ENCODE results near the gene ABCB11.

ABCB11 gene

GRCh38 chr2:168992591-168993349 is 38.4 kb downstream of the ABCB11 start:
- H3K27ac ChIP-seq = no peak overlapping the region
- no peak for DNase-seq
- no peak overlapping the region for H3K4me3 ChIP-seq
- no peaks in the 10 kb centered on the region for H3K4me1 ChIP-seq
- no peaks in the 10 kb centered on the region for H3K36me3 ChIP-seq
- no peaks in the 10 kb centered on the region for H3K9me3 ChIP-seq
- no peaks in the 10 kb centered on the region for H3K27me3 ChIP-seq
- intact Hi-C loops (cut with DNase I; ENCODE audit: low total_unique reads) = no loop called here
- no peak for TF ChIP-seq CTCF (IDR thresholded peaks at IDR 0.05)

- intact Hi-C loops (cut with DNase I; ENCODE audit: low total_unique reads) = no loop called here
- no peak overlapping the region for H3K4me3 ChIP-seq
- DNase-seq = no peak
- H3K27me3 ChIP-seq = no peaks in the 10 kb centered on the region
- H3K9me3 ChIP-seq = no peaks in the 10 kb centered on the region
- H3K36me3 ChIP-seq = no peaks in the 10 kb centered on the region
- TF ChIP-seq CTCF (IDR thresholded peaks at IDR 0.05) = no peak
- H3K27ac ChIP-seq = no peak overlapping the region
- H3K4me1 ChIP-seq = no peaks in the 10 kb centered on the region
Observed at GRCh38 chr2:168992026-168992425, 39.1 kb downstream of the ABCB11 start.

- Histone ChIP-seq H3K4me3 (no peak overlapping the region), H3K4me1 (no peaks in the 10 kb centered on the region), H3K36me3 (no peaks in the 10 kb centered on the region), H3K27ac (no peak overlapping the region), H3K27me3 (no peaks in the 10 kb centered on the region), H3K9me3 (no peaks in the 10 kb centered on the region)
- DNase-seq = no peak
- no peak for TF ChIP-seq CTCF (IDR thresholded peaks at IDR 0.05)
- intact Hi-C loops (cut with DNase I; ENCODE audit: low total_unique reads) = no loop called here
Observed at GRCh38 chr2:168988755-168989154, 42.4 kb downstream of the ABCB11 start.

- H3K4me3 ChIP-seq = no peak overlapping the region
- H3K36me3 ChIP-seq = no peaks in the 10 kb centered on the region
- H3K4me1 ChIP-seq = no peaks in the 10 kb centered on the region
- no peaks in the 10 kb centered on the region for H3K27me3 ChIP-seq
- no peak for TF ChIP-seq CTCF (IDR thresholded peaks at IDR 0.05)
- no peak for DNase-seq
- no peaks in the 10 kb centered on the region for H3K9me3 ChIP-seq
- intact Hi-C loops (cut with DNase I; ENCODE audit: low total_unique reads) = no loop called here
- H3K27ac ChIP-seq = no peak overlapping the region
Observed at GRCh38 chr2:168986398-168986943, 44.7 kb downstream of the ABCB11 start.

GRCh38 chr2:168981651-168982050 is 49.5 kb downstream of the ABCB11 start:
- no peaks in the 10 kb centered on the region for H3K27me3 ChIP-seq
- TF ChIP-seq CTCF (IDR thresholded peaks at IDR 0.05) = no peak
- intact Hi-C loops (cut with DNase I; ENCODE audit: low total_unique reads) = no loop called here

More at GRCh38 chr2:168981651-168982050, 49.5 kb downstream of the ABCB11 start:
- Histone ChIP-seq H3K36me3 (no peaks in the 10 kb centered on the region), H3K4me3 (no peak overlapping the region), H3K27ac (no peak overlapping the region), H3K9me3 (no peaks in the 10 kb centered on the region), H3K4me1 (no peaks in the 10 kb centered on the region)
- DNase-seq = no peak

All from tibial artery (tissue), 4 donors.